Tibial artery (tissue), 4 donors: ENCODE results near the gene NOC4L.

Experiments
- DNase-seq, 2 donors: peaks; one replicate each; pipeline ENCODE4 v3.0.0-alpha.2; 2019
- H3K27ac ChIP-seq, 2 donors: fragments of 200-600 bp; sonication (generic) in 1 of 2; 1 replicate in 1 of 2; 2 replicates in 1 of 2; pipeline ENCODE4 v1.5.1; 2018 to 2019; ENCODE audit warnings: mild to moderate bottlenecking in 1 of 2
- H3K27me3 ChIP-seq, 2 donors: fragments of 200-600 bp; sonication (generic) in 1 of 2; one replicate each; pipeline versions ENCODE4 v1.5.1 to v1.6.0; 2016 to 2019
- H3K36me3 ChIP-seq, 3 donors: fragments of 200-600 bp; sonication (generic) in 2 of 3; one replicate each; pipeline ENCODE4 v1.5.1; 2016 to 2019; ENCODE audit warnings: mild to moderate bottlenecking in 2 of 3
- H3K4me1 ChIP-seq, 4 donors: fragments of 200-600 bp; sonication (generic) in 2 of 4; 1 replicate in 3 of 4; 2 replicates in 1 of 4; pipeline ENCODE4 v1.5.1; 2016 to 2019
- H3K4me3 ChIP-seq, 2 donors: fragments of 200-600 bp; sonication (generic) in 1 of 2; 1 replicate in 1 of 2; 2 replicates in 1 of 2; pipeline ENCODE4 v1.5.1; 2018 to 2019; ENCODE audit warnings: mild to moderate bottlenecking in 2 of 2
- H3K9me3 ChIP-seq, 3 donors: fragments of 200-600 bp; sonication (generic) in 1 of 3; one replicate each; pipeline ENCODE4 v1.5.1; 2016 to 2019
- intact Hi-C: fragments of 100-400 bp; cut with DNase I; formaldehyde crosslinking; loops from one replicate; pipeline ENCODE4 v1.15.0; 2023; ENCODE audit warnings: low total_unique reads
- TF ChIP-seq, protein P1 (sequence below), 2 experiments: fragments of 200-600 bp in 1 of 2; fragments of 450-650 bp in 1 of 2; IDR thresholded peaks; one replicate each; pipeline ENCODE4 v1.5.1; 2017 to 2019; ENCODE audit warnings: antibody characterized with exemption in 2 of 2, mild to moderate bottlenecking in 1 of 2, moderate library complexity in 1 of 2

NOC4L gene

DNA sequence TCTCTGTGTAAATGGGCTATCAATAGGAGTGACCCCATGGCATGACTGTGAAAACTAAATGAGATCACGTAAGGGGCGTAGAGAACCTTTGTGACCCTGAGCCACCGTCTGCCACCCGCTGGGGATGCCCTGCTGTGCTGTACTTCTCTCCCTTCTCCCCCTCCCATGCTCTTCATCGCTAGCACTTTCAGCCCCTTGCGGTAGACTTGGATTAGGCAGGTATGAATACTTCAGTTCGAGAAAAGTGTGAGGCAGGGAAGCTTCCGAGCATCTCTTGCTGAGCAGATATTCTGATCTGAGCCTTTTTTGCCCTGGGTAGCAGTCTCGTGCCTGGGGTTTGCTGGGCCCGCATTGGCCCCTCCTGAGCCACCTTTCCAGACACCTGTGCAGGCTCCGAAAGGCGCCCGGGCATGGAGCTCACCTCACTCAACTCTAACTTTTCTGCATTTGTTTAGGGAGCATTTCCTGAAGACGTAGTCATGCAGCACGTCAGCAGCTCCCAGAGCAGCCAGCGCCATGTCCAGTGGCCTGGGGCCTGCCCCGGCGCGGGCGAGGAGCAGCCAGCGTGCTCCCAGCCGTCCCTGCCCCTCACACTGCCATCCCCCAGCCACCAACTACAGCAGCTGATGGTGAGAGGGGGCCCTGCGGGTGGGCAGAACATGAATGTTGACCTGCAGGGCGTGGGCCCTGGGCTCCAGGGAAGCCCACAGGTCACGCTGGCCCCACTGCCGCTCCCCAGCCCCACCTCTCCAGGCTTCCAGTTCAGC, 40.5 kb upstream of the NOC4L start:
- Histone ChIP-seq H3K4me3 (no peak overlapping the region), H3K27me3 (no peaks in the 10 kb centered on the region), H3K4me1 (no peaks in the 10 kb centered on the region), H3K36me3 (peaks cover 0 to 42% (median 11%) of the 10 kb centered on the region in 3 donors), H3K9me3 (no peaks in the 10 kb centered on the region), H3K27ac (no peak overlapping the region)
- no peak for DNase-seq
- intact Hi-C loops, result no loop called here
- TF ChIP-seq, protein P1, sequence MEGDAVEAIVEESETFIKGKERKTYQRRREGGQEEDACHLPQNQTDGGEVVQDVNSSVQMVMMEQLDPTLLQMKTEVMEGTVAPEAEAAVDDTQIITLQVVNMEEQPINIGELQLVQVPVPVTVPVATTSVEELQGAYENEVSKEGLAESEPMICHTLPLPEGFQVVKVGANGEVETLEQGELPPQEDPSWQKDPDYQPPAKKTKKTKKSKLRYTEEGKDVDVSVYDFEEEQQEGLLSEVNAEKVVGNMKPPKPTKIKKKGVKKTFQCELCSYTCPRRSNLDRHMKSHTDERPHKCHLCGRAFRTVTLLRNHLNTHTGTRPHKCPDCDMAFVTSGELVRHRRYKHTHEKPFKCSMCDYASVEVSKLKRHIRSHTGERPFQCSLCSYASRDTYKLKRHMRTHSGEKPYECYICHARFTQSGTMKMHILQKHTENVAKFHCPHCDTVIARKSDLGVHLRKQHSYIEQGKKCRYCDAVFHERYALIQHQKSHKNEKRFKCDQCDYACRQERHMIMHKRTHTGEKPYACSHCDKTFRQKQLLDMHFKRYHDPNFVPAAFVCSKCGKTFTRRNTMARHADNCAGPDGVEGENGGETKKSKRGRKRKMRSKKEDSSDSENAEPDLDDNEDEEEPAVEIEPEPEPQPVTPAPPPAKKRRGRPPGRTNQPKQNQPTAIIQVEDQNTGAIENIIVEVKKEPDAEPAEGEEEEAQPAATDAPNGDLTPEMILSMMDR (IDR thresholded peaks at IDR 0.05), result no peak

DNA sequence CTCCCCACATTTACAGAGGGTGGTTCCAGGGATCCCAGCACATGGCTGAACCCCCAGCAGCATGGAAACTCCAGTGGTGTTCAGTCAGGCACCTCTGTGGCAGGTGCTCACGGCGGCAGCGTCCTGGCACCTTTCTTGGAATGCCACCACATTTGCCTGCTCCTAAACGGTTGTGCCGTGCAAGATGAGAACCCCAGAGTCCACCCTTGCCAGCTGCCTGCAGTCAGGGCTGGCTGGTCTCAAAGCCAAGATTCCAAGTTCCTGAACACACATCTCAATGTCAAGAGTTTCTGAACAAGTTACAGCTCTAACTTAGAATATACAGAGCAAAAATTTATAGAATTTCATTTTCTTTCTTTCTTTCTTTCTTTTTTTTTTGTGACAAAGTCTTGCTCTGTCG, 38.8 kb upstream of the NOC4L start:
- Histone ChIP-seq H3K27ac (no peak overlapping the region), H3K9me3 (no peaks in the 10 kb centered on the region), H3K4me1 (no peaks in the 10 kb centered on the region), H3K4me3 (no peak overlapping the region), H3K36me3 (peaks cover 0 to 51% (median 24%) of the 10 kb centered on the region in 3 donors), H3K27me3 (no peaks in the 10 kb centered on the region)
- DNase-seq, result no peak
- intact Hi-C loops, result no loop called here
- TF ChIP-seq, protein P1 (IDR thresholded peaks at IDR 0.05), result no peak

DNA sequence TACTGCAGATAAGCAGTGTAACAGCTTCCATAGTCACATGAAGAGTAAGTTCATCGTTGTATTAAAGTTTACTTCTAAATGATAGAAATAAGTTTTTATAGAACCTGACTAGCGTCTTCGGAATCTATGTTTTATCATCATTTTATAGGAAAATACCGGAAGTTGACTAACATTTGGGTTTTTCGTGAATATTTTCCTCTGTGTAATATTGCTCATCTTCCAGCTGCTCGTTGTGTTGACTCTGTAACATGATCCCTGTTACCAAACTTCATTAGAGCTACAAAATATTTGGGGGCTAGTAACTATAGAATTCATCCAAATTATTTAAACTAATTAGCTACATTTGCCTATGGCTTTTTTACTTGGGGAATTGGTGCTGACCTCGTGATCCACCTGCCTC, 37.3 kb upstream of the NOC4L start:
- no peaks in the 10 kb centered on the region for H3K27me3 ChIP-seq
- H3K4me3 ChIP-seq, result no peak overlapping the region
- H3K9me3 ChIP-seq, result no peaks in the 10 kb centered on the region
- no peak overlapping the region for H3K27ac ChIP-seq
- TF ChIP-seq, protein P1 (IDR thresholded peaks at IDR 0.05), result no peak
- no peak for DNase-seq
- intact Hi-C loops, result no loop called here
- peaks cover 4 to 61% (median 36%) of the 10 kb centered on the region in 3 donors for H3K36me3 ChIP-seq
- no peaks in the 10 kb centered on the region for H3K4me1 ChIP-seq

DNA sequence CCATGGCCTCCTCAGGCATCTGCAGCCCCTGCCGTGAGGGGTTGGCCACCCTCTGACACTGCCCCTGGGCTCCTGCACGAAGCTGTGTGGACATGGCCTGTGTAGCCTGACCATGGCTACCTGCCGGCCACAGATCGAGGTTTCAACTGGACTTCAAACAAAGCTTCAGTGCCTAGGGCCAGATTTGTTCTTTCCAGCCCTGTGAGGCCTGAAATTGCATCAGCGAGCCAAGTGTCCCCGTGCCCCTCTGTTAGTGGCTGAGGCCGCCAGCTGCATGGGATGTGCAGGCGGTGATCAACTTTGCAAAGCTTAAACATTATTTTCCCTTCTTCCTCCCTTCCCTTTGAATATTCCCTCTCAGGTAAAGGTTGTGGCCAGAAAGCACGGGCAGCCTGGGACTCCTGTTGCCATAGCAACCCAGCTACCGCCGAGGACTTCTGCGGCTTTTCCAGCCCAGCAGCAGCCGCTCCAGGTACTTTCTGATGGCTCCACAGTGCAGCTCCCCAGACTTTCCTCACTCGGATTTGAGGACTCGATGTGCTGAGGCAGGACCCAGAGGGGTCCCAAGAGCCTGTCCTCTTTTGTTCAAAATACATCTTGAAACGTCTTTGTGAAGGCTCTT, 35.9 kb upstream of the NOC4L start:
- no peak overlapping the region for H3K27ac ChIP-seq
- peaks cover 8 to 75% (median 40%) of the 10 kb centered on the region in 3 donors for H3K36me3 ChIP-seq
- H3K4me3 ChIP-seq, result no peak overlapping the region
- intact Hi-C loops, result no loop called here
- no peaks in the 10 kb centered on the region for H3K9me3 ChIP-seq
- no peaks in the 10 kb centered on the region for H3K27me3 ChIP-seq
- TF ChIP-seq, protein P1 (IDR thresholded peaks at IDR 0.05), result no peak
- DNase-seq, result no peak
- no peaks in the 10 kb centered on the region for H3K4me1 ChIP-seq

DNA sequence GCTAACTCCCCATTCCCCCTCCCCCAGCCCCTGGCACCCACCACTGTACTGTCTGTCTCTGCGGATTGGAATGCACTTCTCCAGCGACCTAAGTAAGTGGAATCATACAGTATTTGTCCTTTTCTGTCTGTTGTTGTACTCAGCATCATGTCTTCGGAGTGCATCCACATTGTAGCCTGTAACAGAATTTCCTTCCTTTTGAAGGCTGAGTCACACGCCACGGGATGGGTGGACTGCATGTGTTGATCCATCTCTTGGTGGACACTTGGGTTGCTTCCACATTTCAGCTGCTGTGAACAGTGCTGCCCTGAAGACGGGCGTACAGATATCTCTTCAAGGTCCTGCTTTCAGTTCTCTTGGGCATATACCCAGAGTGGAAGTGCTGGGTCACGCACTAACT, 34.5 kb upstream of the NOC4L start:
- peaks cover 16 to 81% (median 53%) of the 10 kb centered on the region in 3 donors for H3K36me3 ChIP-seq
- intact Hi-C loops, result no loop called here
- TF ChIP-seq, protein P1 (IDR thresholded peaks at IDR 0.05), result no peak
- H3K4me1 ChIP-seq, result no peaks in the 10 kb centered on the region
- DNase-seq, result no peak
- no peak overlapping the region for H3K27ac ChIP-seq
- H3K27me3 ChIP-seq, result no peaks in the 10 kb centered on the region
- H3K9me3 ChIP-seq, result no peaks in the 10 kb centered on the region
- H3K4me3 ChIP-seq, result no peak overlapping the region
